ENCODE data around the gene MB.
A peak's percentile ranks its signal among the peaks of the same experiment; 100 is the strongest.
"Not testable (repeated sequence)": the region's sequence is repeated elsewhere in the genome, so short reads cannot be mapped to it uniquely, and the experiment has no call there.

MB gene

DNA sequence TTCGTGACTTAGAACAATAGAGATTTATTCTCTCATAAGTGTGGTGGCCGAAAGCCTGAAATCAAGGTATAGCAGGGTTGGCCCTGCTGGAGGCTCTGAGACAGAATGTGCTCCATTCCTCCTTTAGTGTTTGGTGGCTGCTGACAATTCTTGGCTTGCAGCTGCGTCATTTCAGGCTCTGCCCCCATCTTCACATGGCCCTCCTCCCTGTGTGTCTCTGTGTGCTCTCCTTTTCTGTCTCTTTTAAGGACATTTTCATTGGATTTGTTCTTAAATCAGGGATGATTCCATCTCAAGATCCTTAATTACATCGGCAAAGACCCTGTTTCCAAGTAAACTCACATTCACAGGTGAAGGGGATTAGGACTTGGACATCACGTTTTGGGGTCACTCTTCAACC lies 20.9 kb upstream of the MB start:
- DNase-seq (ENCODE audit: extremely low read depth in 1 of 2, low read depth in 1 of 2), result no peak

DNA sequence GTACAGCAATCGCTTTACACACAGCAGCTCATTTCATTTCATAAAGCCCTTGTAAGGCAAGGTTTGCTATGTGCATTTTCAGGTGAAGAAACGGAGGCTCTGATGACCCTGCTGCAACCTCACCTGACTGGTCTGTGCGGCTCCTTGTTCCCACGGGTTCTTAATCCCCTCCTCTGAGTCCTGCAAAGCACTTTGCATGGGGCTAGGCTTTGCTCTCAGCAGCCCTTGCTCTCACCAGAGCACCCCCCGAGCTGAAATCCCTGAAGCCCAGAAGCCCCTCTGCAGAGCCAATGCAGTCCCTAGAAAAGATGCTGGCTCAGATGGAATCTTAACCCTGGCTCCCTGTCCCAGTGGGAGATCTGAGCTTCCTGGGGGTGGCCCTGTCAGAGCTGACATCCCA lies 20.1 kb upstream of the MB start:
- no peak for DNase-seq (ENCODE audit: extremely low read depth in 1 of 2, low read depth in 1 of 2)

DNA sequence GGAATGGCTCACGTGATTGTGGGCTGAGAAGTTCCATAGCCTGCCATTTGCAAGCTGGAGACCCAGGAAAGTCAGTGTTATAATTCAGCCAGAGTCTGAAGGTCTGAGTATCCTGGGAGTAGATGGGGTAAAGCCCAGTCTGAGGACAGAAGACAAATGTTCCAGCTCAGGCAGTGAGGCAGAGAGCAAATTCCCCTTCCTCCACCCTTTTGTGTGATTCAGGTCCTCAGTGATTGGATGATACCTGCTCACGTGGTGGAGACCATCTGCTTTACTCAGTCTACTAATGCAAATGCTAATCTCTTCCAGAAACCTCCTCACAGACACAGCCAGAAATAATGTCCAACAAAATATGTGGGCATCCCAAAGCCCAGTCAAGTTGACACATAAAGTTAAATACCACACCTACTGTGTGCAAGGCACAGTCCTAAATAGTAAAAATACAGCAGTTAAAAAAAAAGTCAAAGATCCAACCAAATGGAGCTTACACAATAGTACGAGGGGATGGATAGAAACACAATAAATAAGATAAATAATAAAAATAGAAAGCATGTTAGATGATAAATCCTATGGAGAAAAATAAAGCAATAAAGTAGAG lies 17.9 kb upstream of the MB start:
- no peak for DNase-seq (ENCODE audit: extremely low read depth in 1 of 2, low read depth in 1 of 2)

DNA sequence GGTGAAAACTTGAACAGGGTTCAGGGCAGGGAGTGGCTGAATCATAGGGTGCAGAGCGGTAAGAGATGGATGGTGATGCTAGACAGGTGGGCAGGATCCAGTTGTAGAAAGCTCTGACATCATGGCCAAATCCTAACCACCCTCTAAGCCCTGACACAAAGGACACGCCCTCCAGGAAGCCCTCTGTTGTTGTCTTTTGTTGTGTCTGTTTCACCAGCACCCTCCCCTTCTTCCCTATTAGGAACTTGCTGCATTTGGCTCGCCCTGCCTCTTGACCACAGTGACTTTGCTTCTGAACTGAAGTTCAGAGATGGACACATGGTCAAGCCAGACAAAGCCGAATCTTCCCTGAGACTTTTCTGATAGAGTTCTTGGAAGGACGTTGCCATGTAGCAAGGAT lies 16.9 kb upstream of the MB start:
- no peak for DNase-seq (ENCODE audit: extremely low read depth in 1 of 2, low read depth in 1 of 2)

DNA sequence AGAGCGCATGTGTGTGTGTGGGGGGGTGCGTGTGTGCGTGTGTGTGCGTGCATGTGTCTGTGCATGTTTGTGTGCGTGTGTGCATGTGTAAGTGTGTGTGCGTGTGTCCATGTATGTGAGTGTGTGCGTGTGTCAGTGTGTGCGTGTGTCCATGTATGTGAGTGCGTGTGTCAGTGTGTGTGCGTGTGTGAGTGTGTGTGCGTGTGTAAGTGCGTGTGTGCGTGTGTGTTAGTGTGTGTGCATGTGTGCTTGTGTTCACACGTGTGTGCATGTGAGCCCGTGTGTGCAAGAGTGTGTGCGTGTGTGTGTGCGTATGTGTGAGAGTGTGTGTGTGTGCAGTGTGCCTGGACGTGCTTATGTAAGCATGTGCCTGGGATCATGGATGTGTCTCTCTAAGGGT lies 16.4 kb upstream of the MB start:
- DNase-seq (ENCODE audit: extremely low read depth in 1 of 2, low read depth in 1 of 2), result no peak

DNA sequence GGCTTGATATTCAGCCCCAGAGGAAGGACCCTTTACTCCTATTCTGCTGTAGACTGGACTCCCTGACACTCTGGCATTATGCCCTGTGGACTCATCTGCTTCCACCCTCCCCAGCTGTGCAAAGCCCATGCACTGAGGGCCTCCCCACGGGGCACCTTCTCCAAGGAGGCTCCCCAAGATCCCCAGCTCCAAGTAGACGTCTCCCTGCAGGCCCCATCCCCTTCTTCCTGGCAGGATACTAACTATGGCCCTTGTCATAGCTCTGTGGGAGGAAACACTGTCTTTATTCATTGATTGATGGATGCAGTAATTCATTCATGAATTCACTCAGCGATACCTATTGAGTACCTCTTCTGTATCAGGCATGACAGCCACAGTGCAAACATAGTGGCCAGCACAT lies 15.8 kb upstream of the MB start:
- DNase-seq (ENCODE audit: extremely low read depth in 1 of 2, low read depth in 1 of 2), result no peak

DNA sequence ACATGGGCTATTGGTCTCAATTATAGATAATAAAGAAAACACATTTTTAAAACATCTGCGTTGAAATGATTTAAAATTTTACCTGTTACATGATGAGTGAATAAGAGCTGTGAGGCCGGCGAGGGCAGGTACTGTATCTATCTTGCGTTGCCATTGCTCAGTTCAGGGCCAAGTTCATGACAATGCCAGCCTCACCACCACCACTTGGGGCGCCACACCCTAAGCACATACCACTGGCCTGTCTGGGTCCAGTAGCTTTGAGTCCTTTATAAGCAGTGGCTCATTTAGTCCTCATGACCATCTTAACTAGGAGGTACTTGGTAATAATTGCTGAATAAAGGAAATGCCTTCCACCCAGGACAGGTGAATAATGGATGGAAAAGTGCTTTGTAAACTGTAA lies 14.5 kb upstream of the MB start:
- DNase-seq (ENCODE audit: extremely low read depth in 1 of 2, low read depth in 1 of 2), result peak in 1 of 2 donors; percentile 32

DNA sequence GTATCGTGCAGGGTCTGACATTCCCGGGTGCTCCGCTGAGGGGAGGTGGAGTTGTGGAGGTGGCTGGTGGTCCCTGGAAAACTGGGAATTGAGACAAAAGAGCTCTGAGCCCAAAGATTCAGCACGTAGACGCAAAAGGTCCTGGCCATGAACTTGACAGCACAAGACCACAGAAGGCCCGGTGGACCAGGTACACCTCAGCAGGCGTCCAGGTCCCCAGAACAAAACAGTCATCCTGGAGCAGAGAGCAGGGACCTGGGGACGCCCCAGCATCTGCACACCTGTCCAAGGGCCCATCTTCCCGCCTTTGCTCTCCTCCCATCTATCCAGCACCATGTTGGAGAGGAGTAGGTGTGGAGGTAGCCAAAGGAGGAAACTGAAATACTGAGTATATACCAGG lies 13.8 kb upstream of the MB start:
- no peak for DNase-seq (ENCODE audit: extremely low read depth in 1 of 2, low read depth in 1 of 2)

DNA sequence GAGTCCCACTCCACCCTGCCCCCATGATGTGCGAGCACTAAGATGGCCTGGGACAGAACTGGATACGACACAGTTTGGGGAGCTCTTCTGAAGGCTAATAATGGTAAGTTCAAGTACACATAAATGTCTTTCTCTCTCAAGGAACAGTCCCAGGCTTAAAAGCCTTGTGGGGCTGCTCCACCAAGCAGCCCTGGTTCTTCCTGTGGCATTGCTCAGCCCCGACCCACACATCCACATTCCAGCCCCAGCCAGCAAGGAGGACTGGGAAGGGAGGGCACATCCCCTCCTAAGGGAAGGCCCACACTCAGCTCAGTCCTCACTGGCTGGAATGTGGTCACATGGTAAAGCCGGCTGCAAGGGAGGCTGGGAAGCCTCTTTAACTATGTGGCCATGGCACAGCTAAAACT lies 13.3 kb upstream of the MB start:
- no peak for DNase-seq (ENCODE audit: extremely low read depth in 1 of 2, low read depth in 1 of 2)

DNA sequence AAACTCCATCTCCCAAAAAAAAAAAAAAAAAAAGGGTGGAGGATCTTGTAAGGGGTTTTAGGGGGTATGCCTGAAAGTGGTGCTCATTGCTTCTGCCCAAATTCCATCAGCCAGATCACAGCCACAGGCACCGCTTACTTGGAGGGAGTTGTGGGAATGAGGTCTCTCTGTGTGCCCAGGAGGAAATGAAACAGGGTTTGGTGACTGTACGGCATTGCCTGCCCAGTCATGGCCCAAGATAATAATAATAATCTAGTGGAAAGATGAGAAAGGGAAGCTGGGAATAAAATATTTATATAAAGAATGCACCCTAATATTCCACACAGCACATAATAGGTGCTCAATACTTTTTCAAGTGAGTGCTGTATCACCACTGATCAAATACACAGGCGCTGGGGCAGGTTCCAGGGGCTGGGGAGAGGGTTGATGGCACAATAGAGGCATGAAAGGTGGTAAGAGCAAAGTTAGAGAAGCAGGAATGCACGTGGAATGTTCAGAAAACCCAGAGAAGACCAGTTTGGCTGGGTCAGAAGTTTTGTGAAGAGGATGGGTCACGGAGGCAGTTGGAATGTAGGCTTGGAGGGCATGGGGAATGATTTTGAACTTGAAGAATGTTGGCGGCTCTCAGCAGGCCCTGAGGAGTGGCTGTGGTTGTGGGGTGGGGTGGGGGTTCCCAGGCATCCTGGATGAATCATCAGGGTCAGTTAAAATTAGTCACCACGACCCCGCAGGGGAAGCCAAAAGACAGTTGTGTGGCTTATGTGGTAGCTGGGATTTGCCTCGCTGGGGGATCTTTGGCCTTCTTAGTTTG lies 12.5 kb upstream of the MB start:
- DNase-seq (ENCODE audit: extremely low read depth in 1 of 2, low read depth in 1 of 2), result peak; percentile 53

DNA sequence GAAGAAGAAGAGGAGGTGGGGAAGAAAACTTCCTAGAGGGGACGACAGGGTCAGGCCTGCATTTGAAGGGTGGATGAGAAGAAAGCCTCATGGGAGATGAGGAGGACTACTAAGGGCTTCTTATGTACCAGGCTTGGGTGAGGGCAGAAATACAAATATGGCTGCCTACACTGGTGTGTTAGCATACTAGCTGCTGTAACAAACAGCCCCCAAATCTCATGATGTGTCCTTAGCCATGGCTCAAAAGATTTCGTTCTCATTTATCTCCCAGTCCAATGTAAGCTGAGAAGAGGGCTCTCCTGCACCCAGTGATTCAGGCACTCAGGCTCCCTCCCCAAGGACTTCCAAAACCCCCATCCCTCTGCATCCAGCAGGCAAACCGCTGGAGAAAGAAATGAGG lies 11.6 kb upstream of the MB start:
- no peak for DNase-seq (ENCODE audit: extremely low read depth in 1 of 2, low read depth in 1 of 2)

DNA sequence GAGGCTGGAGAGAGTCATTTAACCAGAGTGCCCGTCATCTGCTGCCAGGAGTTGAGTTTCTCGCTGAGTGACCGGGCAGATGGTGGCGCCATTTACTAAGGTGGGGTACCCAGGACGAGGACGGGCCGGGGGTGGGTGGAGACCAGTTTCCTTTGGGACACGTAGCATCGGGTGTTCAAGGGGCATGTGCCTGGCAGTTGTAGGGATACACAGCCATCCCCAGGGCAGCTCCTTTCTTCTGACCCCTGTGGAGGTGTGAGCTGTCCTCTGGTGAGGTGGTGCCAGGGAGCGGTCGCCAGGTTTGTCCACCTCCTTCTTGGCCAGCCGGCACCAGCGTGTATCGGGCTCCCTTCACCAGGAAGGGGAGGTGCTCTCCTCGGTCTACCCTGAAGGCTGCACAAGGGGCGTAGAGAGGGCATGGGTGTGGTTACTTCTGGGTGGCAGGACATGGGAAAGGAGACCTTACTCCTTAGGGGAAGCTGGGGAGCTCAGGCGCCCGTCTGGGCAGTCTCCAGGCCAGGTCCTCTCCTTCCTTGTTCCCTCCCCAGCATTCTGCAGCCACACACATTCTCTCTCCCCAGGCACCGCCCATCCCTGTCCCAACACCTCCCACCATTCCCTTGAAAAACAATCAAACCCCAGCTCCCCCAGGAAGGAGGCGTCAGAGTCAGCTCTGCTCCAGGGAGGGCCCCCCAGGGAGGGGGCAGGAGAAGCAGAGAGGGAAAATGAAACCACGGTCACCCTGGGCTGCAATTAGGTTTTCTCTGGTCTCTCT lies 10.3 kb upstream of the MB start:
- DNase-seq (ENCODE audit: extremely low read depth in 1 of 2, low read depth in 1 of 2), result peak in 1 of 2 donors; percentile 59

DNA sequence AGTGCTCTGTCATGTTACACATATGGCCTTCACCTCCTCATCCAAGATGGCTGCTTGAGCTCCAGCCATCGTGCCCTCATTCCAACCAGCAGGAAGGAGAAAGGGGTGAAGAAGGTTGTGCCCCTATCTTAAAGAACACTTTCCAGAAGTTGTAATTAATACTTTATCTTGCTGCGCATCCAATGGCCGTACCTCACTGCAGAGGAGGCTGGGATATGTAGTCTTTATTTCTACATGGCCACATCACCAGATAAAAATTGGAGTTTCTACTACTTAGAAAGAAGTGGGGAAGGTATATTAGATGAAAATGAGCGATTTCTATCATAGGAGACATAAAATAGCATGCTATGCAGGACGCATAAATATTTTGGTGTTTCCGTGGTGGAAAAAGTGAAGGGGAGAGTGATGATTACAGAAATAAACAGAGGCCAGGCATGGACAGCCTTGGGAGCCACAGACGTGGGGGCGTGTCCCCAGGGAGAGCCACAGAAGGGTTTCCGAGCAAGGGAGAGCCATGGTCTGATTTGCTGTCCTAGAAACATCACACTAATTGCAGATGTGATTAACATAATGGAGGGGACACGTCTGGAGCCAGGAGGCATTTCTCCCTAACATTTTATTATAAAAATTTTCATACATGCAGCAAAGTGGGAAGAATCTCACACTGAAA lies 8.8 kb upstream of the MB start:
- no peak for DNase-seq (ENCODE audit: extremely low read depth in 1 of 2, low read depth in 1 of 2)

DNA sequence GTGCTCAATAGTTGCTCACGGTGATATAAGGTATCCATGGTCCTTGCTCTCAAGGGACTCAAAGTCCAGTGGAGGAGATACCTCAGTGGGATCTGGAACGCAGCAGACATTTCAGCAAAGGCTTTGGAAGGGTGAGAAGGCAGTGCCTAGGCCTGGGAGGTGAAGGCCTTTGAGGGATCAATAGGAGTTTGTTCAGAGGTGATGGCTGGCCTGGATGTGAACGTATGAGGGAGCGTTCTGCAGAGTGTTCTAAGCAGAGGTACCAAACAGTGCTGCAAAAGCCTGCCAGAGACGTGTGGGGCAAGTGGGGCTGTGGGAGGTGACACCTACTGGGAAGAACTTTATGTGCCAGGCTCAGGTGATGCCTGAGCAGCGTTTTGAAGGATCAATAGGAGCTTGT lies 7.4 kb upstream of the MB start:
- DNase-seq (ENCODE audit: extremely low read depth in 1 of 2, low read depth in 1 of 2), result no peak

DNA sequence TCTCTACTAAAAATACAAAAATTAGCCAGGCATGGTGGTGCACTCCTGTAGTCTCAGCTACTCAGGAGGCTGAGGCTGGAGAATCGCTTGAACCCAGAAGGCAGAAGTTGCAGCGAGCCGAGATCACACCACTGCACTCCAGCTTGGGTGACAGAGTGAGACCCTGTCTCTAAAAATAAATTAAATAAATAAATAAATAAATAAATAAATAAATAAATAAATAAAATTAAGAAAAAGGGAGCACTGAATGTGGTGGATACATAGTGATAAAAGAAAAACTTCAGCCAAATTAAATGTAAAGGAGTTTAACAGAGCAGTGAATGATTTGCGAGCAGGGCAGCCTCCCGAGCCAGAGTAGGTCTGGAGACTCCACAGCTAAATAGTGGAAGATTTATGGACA lies 6.8 kb upstream of the MB start:
- DNase-seq (ENCODE audit: extremely low read depth in 1 of 2, low read depth in 1 of 2), result not testable (repeated sequence)

DNA sequence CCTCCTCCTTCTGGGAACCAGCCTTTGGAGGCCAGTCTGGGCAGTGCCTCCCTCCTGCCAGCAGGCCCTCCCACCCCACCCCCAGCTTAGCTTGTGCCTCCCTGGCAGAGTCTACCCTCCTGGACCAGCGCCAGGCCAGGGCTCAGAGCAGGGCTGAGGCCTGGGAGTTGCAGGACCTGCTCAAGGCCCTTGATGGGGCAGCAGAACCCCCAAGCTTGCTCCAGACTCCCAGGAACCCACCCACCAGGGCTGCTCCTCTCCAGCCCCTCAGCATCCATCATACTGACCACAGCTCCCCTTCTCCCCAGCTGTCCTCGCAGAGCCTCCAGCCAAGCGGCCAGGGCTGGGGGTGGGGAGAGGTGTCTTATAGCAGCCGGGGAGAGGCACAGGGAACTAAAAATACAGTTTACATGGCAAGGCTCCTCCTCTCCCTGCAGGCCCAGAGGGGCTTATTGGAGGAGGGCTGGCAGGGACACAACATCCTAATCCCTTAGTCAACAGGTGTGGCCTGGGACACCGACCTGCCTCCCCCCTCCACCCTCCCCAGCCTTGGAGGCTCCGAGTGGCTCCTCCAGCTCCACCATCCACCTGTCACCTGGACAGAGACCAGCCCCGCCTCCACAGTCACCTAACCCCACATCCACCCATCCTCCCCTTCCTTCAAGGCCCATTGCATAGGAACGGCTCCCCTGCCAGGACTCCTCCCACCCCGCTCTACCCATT lies 5.2 kb upstream of the MB start:
- DNase-seq (ENCODE audit: extremely low read depth in 1 of 2, low read depth in 1 of 2), result no peak

DNA sequence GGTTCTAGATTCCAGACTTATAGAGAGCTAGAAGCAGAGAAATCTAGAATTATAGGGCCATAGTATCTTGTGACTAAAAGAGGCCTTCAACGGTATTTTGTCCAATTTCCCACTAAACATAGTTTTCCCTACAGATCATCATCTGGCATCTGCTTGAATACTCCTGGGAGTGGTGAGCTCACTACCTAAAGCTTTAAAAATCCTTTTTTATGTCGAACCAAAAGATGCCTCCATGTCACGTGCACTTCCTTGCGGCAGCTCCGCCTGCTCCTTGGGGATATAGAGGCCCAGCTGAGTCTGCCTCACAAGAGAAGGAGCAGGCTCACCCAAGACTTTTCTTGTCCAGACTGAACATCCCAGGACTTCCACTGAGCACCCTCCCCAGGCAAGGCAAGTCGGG lies 4.3 kb upstream of the MB start:
- DNase-seq (ENCODE audit: extremely low read depth in 1 of 2, low read depth in 1 of 2), result no peak

DNA sequence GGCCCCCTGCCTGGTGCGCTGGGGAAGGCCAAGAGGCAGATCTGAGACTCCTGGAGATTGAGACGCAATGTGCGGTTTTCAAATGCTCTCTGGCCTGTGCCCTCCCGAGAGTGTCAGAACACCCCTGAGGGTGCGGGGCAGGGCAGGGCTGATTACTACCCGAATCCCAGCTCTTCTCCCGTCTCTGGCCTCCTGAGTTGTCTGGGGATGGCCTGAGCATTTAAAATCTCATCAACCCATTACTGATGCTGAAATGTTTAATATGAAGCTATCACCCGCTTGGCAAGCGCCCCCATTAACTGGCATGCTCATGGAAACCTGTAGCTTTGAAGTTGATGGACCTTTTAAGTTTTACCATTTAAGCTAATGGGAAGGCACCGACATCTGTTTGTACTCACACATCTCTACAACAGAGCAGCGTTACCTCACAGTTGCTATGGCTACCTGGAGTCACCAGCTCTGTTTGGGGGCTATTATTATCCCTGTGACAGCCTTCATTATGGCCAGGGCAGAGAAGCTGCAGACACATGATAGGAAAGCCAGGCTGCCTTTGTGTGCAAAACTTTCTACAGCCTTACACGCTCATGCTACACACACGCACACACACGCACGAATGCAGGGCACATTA lies 3.6 kb upstream of the MB start:
- no peak for DNase-seq (ENCODE audit: extremely low read depth in 1 of 2, low read depth in 1 of 2)

DNA sequence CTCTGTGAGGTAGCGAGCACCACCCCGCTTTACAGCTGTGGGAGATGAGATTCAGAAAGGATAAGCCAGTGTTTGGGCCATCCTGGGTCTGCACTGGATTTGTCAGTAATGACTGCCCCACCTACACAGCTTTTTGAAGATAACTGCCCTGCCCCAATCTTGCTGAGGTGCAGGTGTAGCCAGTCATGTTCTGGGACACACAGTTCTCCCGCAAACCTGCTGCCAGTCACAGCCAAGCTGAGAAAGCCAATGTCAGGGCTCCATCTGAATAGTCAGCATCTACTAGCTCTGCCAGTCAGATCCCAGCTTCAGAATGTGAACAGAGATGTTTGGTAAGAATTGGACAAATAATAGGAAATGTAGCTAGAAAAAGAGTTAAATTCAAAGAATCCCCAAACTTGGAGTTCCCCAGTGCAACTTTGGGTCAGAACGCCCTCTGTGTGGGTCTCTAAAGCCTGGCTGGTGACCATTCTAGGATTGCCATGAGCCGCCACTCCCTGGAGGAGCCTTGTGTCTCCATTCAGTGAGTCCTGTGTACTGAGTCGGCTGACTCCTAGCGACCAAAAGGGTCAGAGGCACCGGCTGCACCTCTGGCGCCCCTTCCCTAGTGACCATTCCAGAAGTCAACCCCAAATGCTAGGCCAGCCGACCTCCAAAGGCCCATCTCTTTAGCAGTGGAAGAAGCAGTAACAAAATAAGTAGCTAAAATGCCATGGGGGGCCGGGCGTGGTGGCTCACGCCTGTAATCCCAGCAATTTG lies 2.4 kb upstream of the MB start:
- no peak for DNase-seq (ENCODE audit: extremely low read depth in 1 of 2, low read depth in 1 of 2)
